Measurements from ENCODE around the gene PRPF39. TPM values are rescaled to one million over a fixed set of nuclear protein-coding genes. Genes with fewer than 3 reads are reported as not detected.

Gene PRPF39
- total and polyA plus RNA-seq, 10 of the 15 experiments (the other 5 are each of a cell fraction or from before 2014, with no cell fraction given), result 22.1 to 91.7 (median 36.9) TPM

DNA sequence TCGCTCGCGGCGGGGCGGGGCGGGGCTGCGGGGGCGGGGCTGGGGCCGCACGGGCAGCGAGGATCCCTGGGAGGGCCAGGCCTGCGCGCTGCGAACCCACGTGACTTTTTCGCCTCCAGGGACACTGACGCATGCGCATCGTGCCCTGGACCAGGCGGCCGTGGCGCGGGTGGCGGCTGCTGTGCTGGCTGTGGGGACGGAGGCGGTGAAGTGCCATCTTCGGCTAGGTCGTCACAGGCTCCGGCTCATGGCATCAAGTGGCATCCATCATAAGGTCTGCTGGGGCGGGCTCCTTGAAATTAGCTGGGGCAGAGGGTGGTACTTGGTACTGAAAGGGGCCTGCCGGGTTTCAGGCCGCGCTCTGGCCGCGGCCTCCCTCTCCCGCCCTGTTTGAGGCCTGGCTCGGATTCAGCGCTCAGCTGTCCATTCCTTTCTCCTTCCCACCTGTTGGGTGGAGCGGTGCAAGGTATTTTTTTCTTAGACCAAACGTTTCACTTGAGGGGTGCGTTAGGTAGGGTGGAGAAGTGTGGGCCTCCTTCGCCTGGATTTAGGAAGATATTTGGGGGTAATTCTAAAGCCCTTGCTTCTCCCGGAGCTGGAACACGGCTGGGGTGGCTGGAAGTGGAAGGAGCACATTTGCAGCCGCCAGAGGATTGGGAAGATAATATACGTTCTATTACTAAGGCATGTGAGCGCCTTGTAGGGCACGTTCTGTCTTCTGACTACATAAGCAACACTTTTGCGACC lies at the start of gene PRPF39 (continued):
- TF ChIP-seq CEBPB (IDR thresholded peaks at IDR 0.05; ENCODE audit: borderline replicate concordance in 1 of 2, low read depth in 2 of 2, low read length in 2 of 2) (no peak), IKZF2 (IDR thresholded peaks at IDR 0.05) (no peak), SMARCA5 (IDR thresholded peaks at IDR 0.05) (0 out of 2 replicates have a peak, but pooled peaks have one; percentile 19), SMAD5 (IDR thresholded peaks at IDR 0.05; ENCODE audit: low read depth) (peak; percentile 83), ATF7 (IDR thresholded peaks at IDR 0.05; ENCODE audit: low read depth) (no peak), NFYA (IDR thresholded peaks at IDR 0.05; ENCODE audit: borderline replicate concordance, low read depth, low read length) (no peak), CHD1 (IDR thresholded peaks at IDR 0.05; ENCODE audit: low read depth, low read length) (no peak), BCLAF1 (IDR thresholded peaks at IDR 0.05) (no peak), RELA (IDR thresholded peaks at IDR 0.05; ENCODE audit: borderline replicate concordance, partially characterized antibody) (no peak), ZBTB40 (IDR thresholded peaks at IDR 0.05; ENCODE audit: borderline replicate concordance) (no peak), JUNB (IDR thresholded peaks at IDR 0.05) (no peak), MYB (IDR thresholded peaks at IDR 0.05; ENCODE audit: borderline replicate concordance, low read depth, low read length) (no peak), SP1 (IDR thresholded peaks at IDR 0.05; ENCODE audit: low read depth, low read length) (no peak), BRCA1 (IDR thresholded peaks at IDR 0.05; ENCODE audit: low read depth, low read length) (no peak), FOXM1 (IDR thresholded peaks at IDR 0.05; ENCODE audit: low read depth, low read length) (no peak), WRNIP1 (IDR thresholded peaks at IDR 0.05; ENCODE audit: borderline replicate concordance, low read depth, low read length) (no peak), ZNF207 (IDR thresholded peaks at IDR 0.05; ENCODE audit: borderline replicate concordance) (no peak), STAT1 (conservative IDR thresholded peaks at IDR 0.05) (no peak), ZNF24 (IDR thresholded peaks at IDR 0.05) (no peak)
- TF ChIP-seq, protein P1, sequence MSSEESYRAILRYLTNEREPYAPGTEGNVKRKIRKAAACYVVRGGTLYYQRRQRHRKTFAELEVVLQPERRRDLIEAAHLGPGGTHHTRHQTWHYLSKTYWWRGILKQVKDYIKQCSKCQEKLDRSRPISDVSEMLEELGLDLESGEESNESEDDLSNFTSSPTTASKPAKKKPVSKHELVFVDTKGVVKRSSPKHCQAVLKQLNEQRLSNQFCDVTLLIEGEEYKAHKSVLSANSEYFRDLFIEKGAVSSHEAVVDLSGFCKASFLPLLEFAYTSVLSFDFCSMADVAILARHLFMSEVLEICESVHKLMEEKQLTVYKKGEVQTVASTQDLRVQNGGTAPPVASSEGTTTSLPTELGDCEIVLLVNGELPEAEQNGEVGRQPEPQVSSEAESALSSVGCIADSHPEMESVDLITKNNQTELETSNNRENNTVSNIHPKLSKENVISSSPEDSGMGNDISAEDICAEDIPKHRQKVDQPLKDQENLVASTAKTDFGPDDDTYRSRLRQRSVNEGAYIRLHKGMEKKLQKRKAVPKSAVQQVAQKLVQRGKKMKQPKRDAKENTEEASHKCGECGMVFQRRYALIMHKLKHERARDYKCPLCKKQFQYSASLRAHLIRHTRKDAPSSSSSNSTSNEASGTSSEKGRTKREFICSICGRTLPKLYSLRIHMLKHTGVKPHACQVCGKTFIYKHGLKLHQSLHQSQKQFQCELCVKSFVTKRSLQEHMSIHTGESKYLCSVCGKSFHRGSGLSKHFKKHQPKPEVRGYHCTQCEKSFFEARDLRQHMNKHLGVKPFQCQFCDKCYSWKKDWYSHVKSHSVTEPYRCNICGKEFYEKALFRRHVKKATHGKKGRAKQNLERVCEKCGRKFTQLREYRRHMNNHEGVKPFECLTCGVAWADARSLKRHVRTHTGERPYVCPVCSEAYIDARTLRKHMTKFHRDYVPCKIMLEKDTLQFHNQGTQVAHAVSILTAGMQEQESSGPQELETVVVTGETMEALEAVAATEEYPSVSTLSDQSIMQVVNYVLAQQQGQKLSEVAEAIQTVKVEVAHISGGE (CRISPR knock-in tag; IDR thresholded peaks at IDR 0.05), result no peak
